Activated B cell treated with CpG ODN at 0.5 μM for 24 hours (primary cell): ENCODE data around the gene ZDHHC11. TPM values are rescaled to one million over a fixed set of nuclear protein-coding genes. Genes with fewer than 3 reads are reported as not detected.

ENCODE experiments used
- ATAC-seq: fragments of 200-7000 bp; cut with Tn5 transposase; one replicate; pipeline ENCODE4 v1.10.0; 2021; ENCODE audit warnings: low read depth, mild to moderate bottlenecking, moderate library complexity
- CTCF ChIA-PET: fragments of 350-600 bp; sonication (Branson Sonifier 250); formaldehyde crosslinking; loops from one replicate; lab custom pipeline; 2021; ENCODE audit warnings: antibody characterized with exemption; lab: Charles Lee
- POLR2A ChIA-PET: fragments of 350-600 bp; sonication (Branson Sonifier 250); formaldehyde crosslinking; loops from one replicate; lab custom pipeline; 2021; ENCODE audit warnings: antibody characterized with exemption; lab: Charles Lee
- DNase-seq: peaks from one replicate; pipeline ENCODE4 v3.0.0; 2022
- H3K27ac Mint-ChIP-seq: one replicate; pipeline ENCODE4 v1.8.0; 2020; ENCODE audit warnings: mixed read lengths
- H3K27me3 Mint-ChIP-seq: one replicate; pipeline ENCODE4 v1.8.0; 2021; ENCODE audit warnings: mixed read lengths
- H3K36me3 Mint-ChIP-seq: one replicate; pipeline ENCODE4 v1.8.0; 2021; ENCODE audit warnings: low read depth, mixed read lengths
- H3K4me1 Mint-ChIP-seq: one replicate; pipeline ENCODE4 v1.8.0; 2021; ENCODE audit warnings: mixed read lengths
- H3K4me3 Mint-ChIP-seq: one replicate; pipeline ENCODE4 v1.8.0; 2020; ENCODE audit warnings: mild to moderate bottlenecking, mixed read lengths
- H3K9me3 Mint-ChIP-seq: one replicate; pipeline ENCODE4 v1.8.0; 2020; ENCODE audit warnings: mixed read lengths
- intact Hi-C: fragments of 100-400 bp; cut with micrococcal nuclease; formaldehyde crosslinking; loops from one replicate; pipeline ENCODE4 v1.15.1; 2024
- total RNA-seq: library from RNA; stranded (reverse); gene quantifications from 2 replicates; pipeline ENCODE4 v1.2.3, GENCODE V29; 2022
- TF ChIP-seq, protein P1 (sequence below): fragments of 200-600 bp; IDR thresholded peaks from one replicate; pipeline ENCODE4 v1.8.0; 2022; ENCODE audit warnings: antibody characterized with exemption, mild to moderate bottlenecking

ZDHHC11 gene
- total RNA-seq, 1 donor from 2014 or later, result 1.6 TPM

GRCh38 chr5:761854-762710 lies 88.7 kb downstream of the ZDHHC11 start:
- no peaks in the 10 kb centered on the region for H3K4me1 Mint-ChIP-seq
- peaks cover 6% of the 10 kb centered on the region for H3K27me3 Mint-ChIP-seq
- DNase-seq, result peak; percentile 14
- no peaks in the 10 kb centered on the region for H3K36me3 Mint-ChIP-seq
- H3K27ac Mint-ChIP-seq, result no peak overlapping the region
- ATAC-seq, result no peak
- ChIA-PET POLR2A (no interaction called here), CTCF (no interaction called here)
- H3K4me3 Mint-ChIP-seq, result no peak overlapping the region
- intact Hi-C loops, result no loop called here
- TF ChIP-seq, protein P1, sequence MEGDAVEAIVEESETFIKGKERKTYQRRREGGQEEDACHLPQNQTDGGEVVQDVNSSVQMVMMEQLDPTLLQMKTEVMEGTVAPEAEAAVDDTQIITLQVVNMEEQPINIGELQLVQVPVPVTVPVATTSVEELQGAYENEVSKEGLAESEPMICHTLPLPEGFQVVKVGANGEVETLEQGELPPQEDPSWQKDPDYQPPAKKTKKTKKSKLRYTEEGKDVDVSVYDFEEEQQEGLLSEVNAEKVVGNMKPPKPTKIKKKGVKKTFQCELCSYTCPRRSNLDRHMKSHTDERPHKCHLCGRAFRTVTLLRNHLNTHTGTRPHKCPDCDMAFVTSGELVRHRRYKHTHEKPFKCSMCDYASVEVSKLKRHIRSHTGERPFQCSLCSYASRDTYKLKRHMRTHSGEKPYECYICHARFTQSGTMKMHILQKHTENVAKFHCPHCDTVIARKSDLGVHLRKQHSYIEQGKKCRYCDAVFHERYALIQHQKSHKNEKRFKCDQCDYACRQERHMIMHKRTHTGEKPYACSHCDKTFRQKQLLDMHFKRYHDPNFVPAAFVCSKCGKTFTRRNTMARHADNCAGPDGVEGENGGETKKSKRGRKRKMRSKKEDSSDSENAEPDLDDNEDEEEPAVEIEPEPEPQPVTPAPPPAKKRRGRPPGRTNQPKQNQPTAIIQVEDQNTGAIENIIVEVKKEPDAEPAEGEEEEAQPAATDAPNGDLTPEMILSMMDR, result no peak
- H3K9me3 Mint-ChIP-seq, result no peaks in the 10 kb centered on the region

GRCh38 chr5:761059-761771 lies 89.6 kb downstream of the ZDHHC11 start:
- TF ChIP-seq, protein P1, result no peak
- ChIA-PET CTCF (no interaction called here), POLR2A (no interaction called here)
- DNase-seq (peak; percentile 7), ATAC-seq (no peak)
- no peak overlapping the region for H3K4me3 Mint-ChIP-seq
- no peaks in the 10 kb centered on the region for H3K9me3 Mint-ChIP-seq
- H3K4me1 Mint-ChIP-seq, result no peaks in the 10 kb centered on the region
- intact Hi-C loops, result no loop called here
- H3K27me3 Mint-ChIP-seq, result peaks cover 8% of the 10 kb centered on the region
- no peak overlapping the region for H3K27ac Mint-ChIP-seq
- no peaks in the 10 kb centered on the region for H3K36me3 Mint-ChIP-seq

GRCh38 chr5:760363-761058 lies 90.3 kb downstream of the ZDHHC11 start:
- H3K36me3 Mint-ChIP-seq, result no peaks in the 10 kb centered on the region
- ATAC-seq (no peak), DNase-seq (peak; percentile 10)
- ChIA-PET POLR2A (no interaction called here), CTCF (no interaction called here)
- intact Hi-C loops, result no loop called here
- TF ChIP-seq, protein P1, result no peak
- no peaks in the 10 kb centered on the region for H3K4me1 Mint-ChIP-seq
- H3K4me3 Mint-ChIP-seq, result no peak overlapping the region
- H3K27me3 Mint-ChIP-seq, result peaks cover 10% of the 10 kb centered on the region
- no peak overlapping the region for H3K27ac Mint-ChIP-seq
- H3K9me3 Mint-ChIP-seq, result no peaks in the 10 kb centered on the region

DNA sequence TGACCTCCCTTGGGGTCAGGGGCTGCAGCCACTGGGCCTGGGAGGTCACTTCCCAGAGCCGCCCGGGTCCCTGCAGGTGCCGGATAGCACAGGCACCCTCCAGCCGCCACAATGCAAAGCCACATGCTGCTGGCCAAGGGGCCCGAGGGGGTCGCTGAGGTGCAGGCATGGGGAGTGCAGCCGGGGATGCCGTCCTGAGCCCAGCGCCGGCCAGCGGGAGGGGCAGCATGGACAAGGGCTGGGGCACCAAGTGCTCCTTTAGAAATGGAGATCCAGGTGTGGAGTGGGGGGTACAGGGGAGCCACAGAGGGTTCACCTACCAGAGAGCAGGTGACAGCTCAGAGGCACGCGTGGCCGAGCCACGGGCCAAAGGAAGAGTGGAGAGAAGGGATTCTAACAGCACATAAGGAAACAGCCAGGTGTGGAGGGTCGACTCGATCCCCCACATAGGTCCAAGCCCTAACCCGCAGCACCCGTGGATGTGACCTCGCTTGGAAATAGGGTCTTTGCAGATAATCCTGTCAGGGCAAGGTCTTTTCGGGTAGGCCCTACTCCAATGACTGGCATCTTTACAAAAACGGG lies 90.9 kb downstream of the ZDHHC11 start:
- H3K9me3 Mint-ChIP-seq, result no peaks in the 10 kb centered on the region
- H3K4me1 Mint-ChIP-seq, result no peaks in the 10 kb centered on the region
- ATAC-seq (no peak), DNase-seq (no peak)
- CTCF ChIA-PET, result no interaction called here
- no peaks in the 10 kb centered on the region for H3K36me3 Mint-ChIP-seq
- TF ChIP-seq, protein P1, result no peak
- POLR2A ChIA-PET, result no interaction called here
- H3K4me3 Mint-ChIP-seq, result no peak overlapping the region
- intact Hi-C loops, result loop anchor here (5.0 kb wide), 1 partner anchor 87 kb away; no protein-coding TSS in a partner anchor
- H3K27me3 Mint-ChIP-seq, result peaks cover 10% of the 10 kb centered on the region
- no peak overlapping the region for H3K27ac Mint-ChIP-seq
